ENCODE data around the gene ZNF71.

Gene ZNF71

DNA sequence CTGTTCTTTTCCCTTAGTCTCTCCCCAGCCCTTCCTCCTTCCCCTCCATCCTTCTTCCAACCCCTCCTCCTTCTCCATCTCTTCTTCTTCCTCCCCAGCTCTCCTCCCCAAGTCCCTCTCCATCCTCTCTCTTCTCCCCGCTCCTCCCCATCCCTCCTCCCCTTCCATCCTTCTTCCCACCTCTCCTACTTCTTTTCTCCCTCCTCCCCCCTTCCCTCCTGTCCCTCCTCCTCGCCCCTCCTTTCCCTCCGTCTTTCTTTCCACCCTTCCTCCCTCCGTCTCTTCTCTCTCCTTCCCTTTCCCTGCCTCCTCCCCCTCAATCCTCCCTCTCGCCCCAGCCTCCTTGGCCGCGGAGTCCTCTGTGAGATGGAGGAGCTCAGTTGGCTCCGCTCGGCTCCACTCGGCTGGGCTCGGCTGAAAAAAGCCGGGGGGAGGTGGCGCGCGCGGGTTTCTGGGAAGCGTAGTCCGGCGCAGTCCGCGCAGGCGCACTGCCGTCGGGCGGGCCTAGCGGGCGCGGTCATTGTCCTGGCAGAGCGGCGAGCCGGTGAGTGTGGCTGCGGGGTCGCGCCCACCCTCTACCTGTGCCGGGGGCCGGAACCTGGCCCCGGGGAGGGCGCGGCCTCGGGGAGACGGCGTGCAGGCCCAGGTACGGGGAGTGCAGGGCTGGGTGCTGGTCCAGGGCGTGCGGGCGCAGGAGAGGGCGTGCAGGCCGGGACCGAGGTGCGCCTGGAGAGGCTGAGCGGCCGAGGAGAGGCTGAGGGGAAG, at the start of gene ZNF71:
Gene ZNF71, plus strand, starts transcription at position 520 of the 765 bp plus-strand sequence. CDS start 6,257 bp downstream, outside the sequence.
- TF ChIP-seq GATA2 (IDR thresholded peaks at IDR 0.05; ENCODE audit: low read depth, low read length), result no peak
- no peak for TF ChIP-seq GATA3 (IDR thresholded peaks at IDR 0.05; ENCODE audit: low read depth, low read length)

GRCh38 chr19:56547535-56547934, 47.6 kb upstream of the ZNF71 start:
- TF ChIP-seq GATA2 (IDR thresholded peaks at IDR 0.05; ENCODE audit: low read depth, low read length), result no peak

DNA sequence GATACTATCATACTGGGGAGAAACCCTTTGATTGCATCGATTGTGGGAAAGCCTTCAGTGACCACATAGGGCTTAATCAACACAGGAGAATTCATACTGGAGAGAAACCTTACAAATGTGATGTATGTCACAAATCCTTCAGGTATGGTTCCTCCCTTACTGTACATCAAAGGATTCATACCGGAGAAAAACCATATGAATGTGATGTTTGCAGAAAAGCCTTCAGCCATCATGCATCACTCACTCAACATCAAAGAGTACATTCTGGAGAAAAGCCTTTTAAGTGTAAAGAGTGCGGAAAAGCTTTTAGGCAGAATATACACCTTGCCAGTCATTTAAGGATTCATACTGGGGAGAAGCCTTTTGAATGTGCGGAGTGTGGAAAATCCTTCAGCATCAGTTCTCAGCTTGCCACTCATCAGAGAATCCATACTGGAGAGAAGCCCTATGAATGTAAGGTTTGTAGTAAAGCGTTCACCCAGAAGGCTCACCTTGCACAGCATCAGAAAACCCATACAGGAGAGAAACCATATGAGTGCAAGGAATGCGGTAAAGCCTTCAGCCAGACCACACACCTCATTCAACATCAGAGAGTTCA, 40.7 kb upstream of the ZNF71 start:
- no peak for TF ChIP-seq GATA3 (IDR thresholded peaks at IDR 0.05; ENCODE audit: low read depth, low read length)
- no peak for TF ChIP-seq GATA2 (IDR thresholded peaks at IDR 0.05; ENCODE audit: low read depth, low read length)

DNA sequence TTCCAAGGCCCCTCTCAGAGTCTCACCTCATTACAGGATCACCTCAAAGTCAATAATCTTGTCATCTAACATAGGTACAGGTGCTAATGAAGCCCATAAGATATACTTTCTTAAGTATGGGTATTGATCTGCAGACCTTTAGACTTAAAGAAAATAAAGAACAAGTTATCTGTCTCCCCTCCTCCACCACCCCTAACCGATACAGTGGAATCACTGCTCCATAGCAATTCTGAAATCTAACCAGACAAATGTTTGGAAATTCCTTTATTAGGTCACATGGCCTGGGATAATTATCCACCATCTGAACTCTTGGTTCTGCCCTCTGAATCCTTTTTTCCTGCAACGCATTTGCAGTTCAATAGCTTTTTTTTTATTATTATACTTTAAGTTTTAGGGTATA, 32.3 kb upstream of the ZNF71 start:
- TF ChIP-seq GATA2 (IDR thresholded peaks at IDR 0.05; ENCODE audit: low read depth, low read length) (no peak), GATA3 (IDR thresholded peaks at IDR 0.05; ENCODE audit: low read depth, low read length) (no peak)

DNA sequence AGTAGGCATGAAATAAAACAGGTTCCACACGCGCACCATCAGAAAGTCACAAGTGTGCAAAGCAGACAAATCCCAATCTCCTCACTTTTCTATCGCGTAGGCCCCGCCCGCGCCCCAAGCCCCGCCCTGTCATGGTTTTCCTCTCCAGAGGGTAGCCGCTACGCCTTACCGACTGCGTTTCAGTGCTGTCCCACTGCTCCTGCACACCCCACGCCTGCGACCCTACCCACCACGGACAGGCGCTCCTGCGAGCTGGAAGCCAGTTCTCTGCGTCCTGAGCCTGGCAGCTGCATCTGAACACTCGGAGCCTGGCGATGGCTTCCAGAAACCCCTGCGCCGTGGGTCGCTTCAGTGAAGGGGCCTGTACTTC, 28.2 kb upstream of the ZNF71 start:
- no peak for TF ChIP-seq GATA3 (IDR thresholded peaks at IDR 0.05; ENCODE audit: low read depth, low read length)
- no peak for TF ChIP-seq GATA2 (IDR thresholded peaks at IDR 0.05; ENCODE audit: low read depth, low read length)

DNA sequence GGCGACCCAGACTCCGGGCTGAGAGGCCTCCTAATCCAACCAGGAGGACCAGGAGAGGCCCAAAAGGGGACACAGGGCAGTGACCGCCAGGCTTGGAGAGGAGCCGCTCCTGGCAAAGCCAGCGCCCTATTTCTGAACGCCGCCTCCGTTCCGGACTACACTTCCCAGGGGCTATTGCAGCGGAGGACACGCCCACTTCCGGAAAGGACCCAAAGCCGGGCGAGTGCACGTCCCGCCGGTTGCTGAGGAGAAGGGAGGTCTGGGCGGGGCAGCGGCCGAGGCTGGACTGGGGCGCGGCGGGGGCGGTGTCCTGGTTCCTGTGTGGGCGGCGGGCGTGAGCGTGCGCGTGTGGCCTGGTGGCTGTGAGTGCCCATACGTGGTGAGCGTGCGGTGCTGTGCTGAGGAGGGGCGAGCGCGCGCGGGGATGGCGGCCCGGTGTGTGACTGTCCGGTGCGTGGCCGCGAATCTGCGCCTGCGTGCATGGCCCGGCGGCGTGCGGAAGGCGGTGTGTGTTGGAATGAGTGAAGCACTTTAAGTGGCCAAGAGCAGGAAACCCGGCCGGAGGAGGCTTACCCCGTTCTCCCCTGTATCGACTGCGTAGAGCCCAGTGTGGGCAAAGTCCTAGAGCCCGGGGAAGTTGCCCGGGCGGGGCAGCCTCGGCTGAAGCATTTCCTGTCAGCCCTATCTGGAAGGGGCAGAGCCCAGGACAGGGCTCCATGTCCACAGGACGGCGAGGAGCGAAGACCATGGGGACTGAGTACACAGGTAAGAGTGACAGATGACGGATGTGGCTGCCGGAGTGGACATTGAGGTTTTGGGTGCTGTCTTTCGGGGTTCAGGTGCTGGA, 27.6 kb upstream of the ZNF71 start, which contains the start of gene ZNF470:
Gene ZNF470, plus strand, starts transcription at position 195 of the 847 bp plus-strand sequence. CDS start 2,844 bp downstream, outside the sequence.
- TF ChIP-seq GATA2 (IDR thresholded peaks at IDR 0.05; ENCODE audit: low read depth, low read length) (no peak), GATA3 (IDR thresholded peaks at IDR 0.05; ENCODE audit: low read depth, low read length) (no peak)

DNA sequence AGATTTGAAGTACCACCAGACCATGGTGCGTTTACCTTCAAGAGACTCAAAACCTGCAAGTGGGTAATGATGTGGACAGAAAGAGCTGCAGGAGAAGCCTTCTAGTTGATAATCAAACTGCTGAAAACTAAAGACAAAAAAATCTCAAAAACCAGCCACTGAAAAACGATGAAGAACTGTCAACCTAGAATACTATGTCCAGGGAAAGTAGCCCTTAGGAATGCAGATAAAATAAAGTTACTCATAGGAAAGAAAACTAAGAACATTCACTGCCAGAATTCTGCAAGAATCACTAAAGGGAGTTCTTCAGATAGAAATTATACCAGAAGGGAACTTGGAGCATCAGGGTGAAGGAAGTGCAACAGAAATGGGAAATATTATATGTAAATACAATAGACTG, 22.5 kb upstream of the ZNF71 start:
- TF ChIP-seq GATA2 (IDR thresholded peaks at IDR 0.05; ENCODE audit: low read depth, low read length) (no peak), GATA3 (IDR thresholded peaks at IDR 0.05; ENCODE audit: low read depth, low read length) (no peak)

DNA sequence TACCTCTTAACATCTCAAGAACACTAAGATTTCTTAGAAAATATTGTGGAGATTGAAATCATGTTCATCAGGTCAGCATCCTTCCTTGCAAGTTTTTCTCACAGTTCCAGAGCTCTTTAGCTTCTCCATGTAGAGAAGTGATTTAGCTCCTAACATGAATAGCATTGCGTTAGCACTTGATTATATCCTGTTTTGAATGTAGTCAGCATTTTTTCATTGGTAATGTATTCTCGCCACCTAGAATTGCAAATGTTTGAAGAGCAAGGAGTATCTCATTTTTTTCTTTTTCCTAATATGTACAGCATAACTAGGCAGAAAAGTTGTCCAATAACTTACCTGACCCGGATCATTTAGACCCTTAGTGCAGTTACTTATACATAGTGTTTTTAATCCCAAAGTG, 21.2 kb upstream of the ZNF71 start:
- no peak for TF ChIP-seq GATA3 (IDR thresholded peaks at IDR 0.05; ENCODE audit: low read depth, low read length)
- TF ChIP-seq GATA2 (IDR thresholded peaks at IDR 0.05; ENCODE audit: low read depth, low read length), result no peak

DNA sequence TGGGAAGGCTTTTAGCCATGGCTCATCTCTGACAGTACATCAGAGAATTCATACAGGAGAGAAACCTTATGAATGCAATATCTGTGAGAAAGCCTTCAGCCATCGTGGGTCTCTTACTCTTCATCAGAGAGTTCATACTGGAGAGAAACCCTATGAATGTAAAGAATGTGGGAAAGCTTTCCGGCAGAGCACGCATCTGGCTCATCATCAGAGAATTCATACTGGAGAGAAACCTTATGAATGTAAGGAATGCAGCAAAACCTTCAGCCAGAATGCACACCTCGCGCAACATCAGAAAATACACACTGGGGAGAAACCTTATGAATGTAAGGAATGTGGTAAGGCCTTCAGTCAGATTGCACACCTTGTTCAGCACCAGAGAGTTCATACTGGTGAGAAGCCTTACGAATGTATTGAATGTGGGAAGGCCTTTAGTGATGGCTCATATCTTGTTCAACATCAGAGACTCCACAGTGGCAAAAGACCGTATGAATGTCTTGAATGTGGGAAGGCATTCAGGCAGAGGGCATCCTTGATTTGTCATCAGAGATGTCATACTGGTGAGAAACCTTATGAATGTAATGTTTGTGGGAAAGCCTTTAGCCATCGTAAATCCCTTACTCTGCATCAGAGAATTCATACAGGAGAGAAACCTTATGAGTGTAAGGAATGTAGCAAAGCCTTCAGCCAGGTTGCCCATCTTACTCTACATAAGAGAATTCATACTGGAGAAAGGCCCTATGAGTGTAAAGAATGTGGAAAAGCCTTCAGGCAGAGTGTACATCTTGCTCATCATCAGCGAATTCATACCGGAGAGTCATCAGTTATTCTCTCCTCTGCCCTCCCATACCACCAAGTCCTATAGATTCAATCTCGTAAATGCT, 17.1 kb upstream of the ZNF71 start:
- TF ChIP-seq GATA2 (IDR thresholded peaks at IDR 0.05; ENCODE audit: low read depth, low read length) (no peak), GATA3 (IDR thresholded peaks at IDR 0.05; ENCODE audit: low read depth, low read length) (no peak)

DNA sequence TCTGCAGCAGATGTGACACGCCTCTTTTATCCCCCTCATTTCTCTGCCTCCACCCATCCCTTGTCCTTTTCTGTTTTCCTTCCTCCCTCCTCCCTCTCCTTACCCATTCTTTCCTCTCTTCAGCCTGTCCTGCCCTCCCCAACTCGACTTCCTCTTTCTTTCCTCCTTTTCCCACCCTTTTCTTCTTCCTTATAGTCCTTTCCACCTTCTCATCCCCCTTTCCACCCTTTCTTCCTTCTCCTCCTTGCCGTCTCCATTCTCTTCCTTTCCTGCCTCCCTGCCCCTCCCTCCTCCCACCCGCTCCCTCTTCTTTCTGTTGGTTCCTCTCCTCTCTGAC, 688 bp upstream of the ZNF71 start:
- TF ChIP-seq GATA2 (IDR thresholded peaks at IDR 0.05; ENCODE audit: low read depth, low read length) (no peak), GATA3 (IDR thresholded peaks at IDR 0.05; ENCODE audit: low read depth, low read length) (no peak)

GRCh38 chr19:56595548-56595899, 422 bp downstream of the ZNF71 start:
- TF ChIP-seq GATA3 (IDR thresholded peaks at IDR 0.05; ENCODE audit: low read depth, low read length) (no peak), GATA2 (IDR thresholded peaks at IDR 0.05; ENCODE audit: low read depth, low read length) (no peak)

DNA sequence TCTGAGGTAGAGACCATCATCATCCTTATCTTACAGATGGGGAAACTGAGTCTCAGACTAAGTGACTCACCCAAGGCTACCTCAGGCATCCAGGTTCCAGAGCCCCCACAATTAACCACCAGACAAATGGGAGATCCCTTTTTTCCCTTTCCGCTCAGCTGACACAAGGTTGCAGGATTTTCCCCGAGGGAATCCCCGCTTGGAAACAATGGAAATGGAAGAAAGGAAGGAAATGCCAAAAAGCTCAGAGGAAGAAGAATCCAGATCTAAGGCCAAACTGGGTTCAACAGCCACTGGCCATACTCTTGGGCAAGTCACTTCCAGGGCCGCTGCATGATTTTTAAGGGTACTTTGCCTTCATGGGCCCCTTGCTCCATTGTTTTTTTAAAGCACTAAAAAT, 1.6 kb downstream of the ZNF71 start:
- TF ChIP-seq GATA3 (IDR thresholded peaks at IDR 0.05; ENCODE audit: low read depth, low read length) (no peak), GATA2 (IDR thresholded peaks at IDR 0.05; ENCODE audit: low read depth, low read length) (no peak)

GRCh38 chr19:56597696-56598095, 2.6 kb downstream of the ZNF71 start:
- TF ChIP-seq GATA2 (IDR thresholded peaks at IDR 0.05; ENCODE audit: low read depth, low read length), result no peak
- no peak for TF ChIP-seq GATA3 (IDR thresholded peaks at IDR 0.05; ENCODE audit: low read depth, low read length)

DNA sequence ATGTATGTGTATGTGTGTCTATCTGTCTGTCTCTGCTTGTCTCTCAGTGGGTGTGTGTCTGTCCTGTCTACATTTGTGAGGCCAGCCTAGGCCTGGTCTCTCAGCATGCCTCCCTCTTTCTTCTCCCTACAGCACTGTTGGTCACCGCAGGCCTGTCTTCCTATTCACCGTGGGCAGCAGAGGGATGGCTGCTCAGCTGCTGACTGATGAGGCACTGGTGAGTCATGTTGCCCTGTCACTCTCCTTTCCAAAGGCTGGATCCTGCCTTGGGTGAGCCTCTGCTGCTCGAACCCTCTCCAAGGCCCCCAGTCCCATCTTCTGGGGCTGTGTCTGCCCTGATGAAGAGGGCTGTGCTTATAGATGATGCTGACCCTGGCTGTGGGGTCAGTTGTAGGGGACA, 6.3 kb downstream of the ZNF71 start:
- TF ChIP-seq GATA2 (IDR thresholded peaks at IDR 0.05; ENCODE audit: low read depth, low read length), result no peak
